HEK293 (cell line): Measurements from ENCODE around the gene C19orf53.

Source experiments
- CTCF ChIA-PET: fragments of 350-600 bp; formaldehyde crosslinking; extraction: SDS; loops from one replicate; lab custom pipeline; 2021; ENCODE audit warnings: antibody characterized with exemption; lab: Yijun Ruan, JAX
- POLR2A ChIA-PET: fragments of 300-600 bp; formaldehyde crosslinking; extraction: SDS; loops from one replicate; lab custom pipeline; 2020; ENCODE audit warnings: antibody characterized with exemption, inconsistent platforms; lab: Yijun Ruan, JAX
- H3K27ac ChIP-seq: fragments of 200-500 bp; sonication (Bioruptor generic); 2 replicates; pipeline ENCODE4 v1.5.1; 2014; ENCODE audit warnings: low read depth, low read length, control low read depth, inconsistent platforms; ENCODE audit errors: extremely low read depth
- H3K36me3 ChIP-seq, 2 experiments: fragments of 200-500 bp in 1 of 2; sonication (Bioruptor generic) in 1 of 2; 1 replicate in 1 of 2; 2 replicates in 1 of 2; pipeline ENCODE4 v1.5.1; 2014 to 2017; ENCODE audit warnings: inconsistent platforms in 2 of 2, low read length in 2 of 2; ENCODE audit not compliant: control insufficient read depth in 2 of 2, insufficient read depth in 1 of 2
- H3K4me1 ChIP-seq: fragments of 200-500 bp; sonication (Bioruptor generic); 2 replicates; pipeline ENCODE4 v1.5.1; 2014; ENCODE audit warnings: mild to moderate bottlenecking, low read length, inconsistent platforms; ENCODE audit not compliant: control insufficient read depth, insufficient read depth
- H3K4me3 ChIP-seq: 2 replicates; pipeline ENCODE4 v1.5.1; 2011; ENCODE audit warnings: low read depth, mild to moderate bottlenecking, control low read depth, low read length, moderate library complexity
- H3K9me3 ChIP-seq: fragments of 200-500 bp; sonication (Bioruptor generic); 2 replicates; pipeline ENCODE4 v1.5.1; 2014; ENCODE audit warnings: low read depth, low read length, inconsistent platforms; ENCODE audit not compliant: control insufficient read depth, insufficient read depth
- HOXA7 ChIP-seq: sonication (generic); formaldehyde crosslinking; IDR thresholded peaks from 2 replicates; pipeline ENCODE4 v1.8.1; 2022; ENCODE audit warnings: missing genetic modification reagents, borderline replicate concordance
- OSR2 ChIP-seq: fragments of 450-650 bp; formaldehyde crosslinking; IDR thresholded peaks from 2 replicates; pipeline ENCODE4 v1.5.1; 2016; ENCODE audit warnings: missing biosample characterization, missing genetic modification characterization
- OVOL3 ChIP-seq: fragments of 450-650 bp; formaldehyde crosslinking; IDR thresholded peaks from 2 replicates; pipeline ENCODE4 v1.5.1; 2016; ENCODE audit warnings: missing biosample characterization, missing genetic modification characterization
- SP7 ChIP-seq: fragments of 450-650 bp; formaldehyde crosslinking; IDR thresholded peaks from 2 replicates; pipeline ENCODE4 v1.5.1; 2016; ENCODE audit warnings: missing biosample characterization, missing genetic modification characterization
- YY1 ChIP-seq: fragments of 450-650 bp; formaldehyde crosslinking; IDR thresholded peaks from 2 replicates; pipeline ENCODE4 v1.5.1; 2018; ENCODE audit warnings: missing biosample characterization, missing genetic modification characterization
- ZNF112 ChIP-seq: fragments of 450-650 bp; formaldehyde crosslinking; IDR thresholded peaks from 2 replicates; pipeline ENCODE4 v1.5.0; 2017; ENCODE audit warnings: missing biosample characterization, missing genetic modification characterization
- ZNF148 ChIP-seq: fragments of 450-650 bp; formaldehyde crosslinking; IDR thresholded peaks from 2 replicates; pipeline ENCODE4 v1.5.0; 2017; ENCODE audit warnings: missing biosample characterization, missing genetic modification characterization, borderline replicate concordance
- ZNF239 ChIP-seq: fragments of 450-650 bp; formaldehyde crosslinking; IDR thresholded peaks from 2 replicates; pipeline ENCODE4 v1.5.1; 2016; ENCODE audit warnings: missing biosample characterization, missing genetic modification characterization
- ZNF248 ChIP-seq: fragments of 450-650 bp; formaldehyde crosslinking; IDR thresholded peaks from 2 replicates; pipeline ENCODE4 v1.5.1; 2017; ENCODE audit warnings: missing biosample characterization, missing genetic modification characterization
- ZNF354C ChIP-seq: fragments of 450-650 bp; formaldehyde crosslinking; IDR thresholded peaks from 2 replicates; pipeline ENCODE4 v1.5.1; 2016; ENCODE audit warnings: missing biosample characterization, missing genetic modification characterization, low read depth, borderline replicate concordance
- ZNF391 ChIP-seq: fragments of 450-650 bp; formaldehyde crosslinking; IDR thresholded peaks from 2 replicates; pipeline ENCODE4 v1.5.1; 2016; ENCODE audit warnings: low read depth, missing biosample characterization, missing genetic modification characterization, borderline replicate concordance
- ZNF518A ChIP-seq: fragments of 450-650 bp; formaldehyde crosslinking; conservative IDR thresholded peaks from 2 replicates; pipeline ENCODE4 v1.5.1; 2016; ENCODE audit warnings: low read depth, missing biosample characterization, missing genetic modification characterization
- ZNF548 ChIP-seq: fragments of 450-650 bp; formaldehyde crosslinking; IDR thresholded peaks from 2 replicates; pipeline ENCODE4 v1.5.1; 2016; ENCODE audit warnings: missing biosample characterization, missing genetic modification characterization
- ZNF600 ChIP-seq: fragments of 450-650 bp; formaldehyde crosslinking; IDR thresholded peaks from 2 replicates; pipeline ENCODE4 v1.5.1; 2016; ENCODE audit warnings: missing biosample characterization, missing genetic modification characterization
- ZNF747 ChIP-seq: fragments of 450-650 bp; formaldehyde crosslinking; IDR thresholded peaks from 2 replicates; pipeline ENCODE4 v1.5.1; 2016; ENCODE audit warnings: missing biosample characterization, missing genetic modification characterization
- ZNF777 ChIP-seq: fragments of 450-650 bp; formaldehyde crosslinking; IDR thresholded peaks from 2 replicates; pipeline ENCODE4 v1.5.1; 2017; ENCODE audit warnings: missing biosample characterization, missing genetic modification characterization, borderline replicate concordance
- ZNF791 ChIP-seq: fragments of 450-650 bp; formaldehyde crosslinking; IDR thresholded peaks from 2 replicates; pipeline ENCODE4 v1.5.1; 2016; ENCODE audit warnings: missing biosample characterization, missing genetic modification characterization
- ZXDB ChIP-seq: fragments of 450-650 bp; formaldehyde crosslinking; IDR thresholded peaks from 2 replicates; pipeline ENCODE4 v1.5.1; 2016; ENCODE audit warnings: missing biosample characterization, missing genetic modification characterization
- TF ChIP-seq, protein P1 (sequence below): fragments of 450-650 bp; formaldehyde crosslinking; IDR thresholded peaks from 2 replicates; pipeline ENCODE4 v1.5.1; 2016; ENCODE audit warnings: missing biosample characterization, missing genetic modification characterization

The C19orf53 gene

GRCh38 chr19:13803038-13803437, 28.8 kb downstream of the C19orf53 start:
- peaks cover 0 to 20% of the 10 kb centered on the region in 2 experiments; a peak in 2 of 3 replicates for H3K36me3 ChIP-seq
- no peak overlapping the region for H3K27ac ChIP-seq
- TF ChIP-seq ZNF777 (no peak), ZNF248 (no peak), HOXA7 (CRISPR knock-in tag) (no peak), OSR2 (no peak), ZNF112 (tag by site-specific recombination) (no peak), ZXDB (tag by site-specific recombination) (no peak), ZNF747 (tag by site-specific recombination) (no peak), ZNF791 (tag by site-specific recombination) (no peak), OVOL3 (tag by site-specific recombination) (no peak), SP7 (tag by site-specific recombination) (no peak), ZNF391 (tag by site-specific recombination) (no peak), ZNF600 (no peak), ZNF354C (tag by site-specific recombination) (no peak), ZNF239 (tag by site-specific recombination) (no peak), ZNF148 (tag by site-specific recombination) (no peak), ZNF518A (tag by site-specific recombination) (no peak), YY1 (no peak), ZNF548 (tag by site-specific recombination) (no peak)
- TF ChIP-seq, protein P1, sequence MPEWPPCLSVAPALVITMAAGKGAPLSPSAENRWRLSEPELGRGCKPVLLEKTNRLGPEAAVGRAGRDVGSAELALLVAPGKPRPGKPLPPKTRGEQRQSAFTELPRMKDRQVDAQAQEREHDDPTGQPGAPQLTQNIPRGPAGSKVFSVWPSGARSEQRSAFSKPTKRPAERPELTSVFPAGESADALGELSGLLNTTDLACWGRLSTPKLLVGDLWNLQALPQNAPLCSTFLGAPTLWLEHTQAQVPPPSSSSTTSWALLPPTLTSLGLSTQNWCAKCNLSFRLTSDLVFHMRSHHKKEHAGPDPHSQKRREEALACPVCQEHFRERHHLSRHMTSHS = no peak
- TF ChIP-seq, all 188 proteins: peak for 0
- Histone ChIP-seq H3K4me1 (no peaks in the 10 kb centered on the region), H3K9me3 (no peaks in the 10 kb centered on the region), H3K4me3 (no peak overlapping the region)
- CTCF ChIA-PET = no interaction called here
- POLR2A ChIA-PET = interaction anchor here (0.5 kb wide), 1 partner anchor 34 kb away, joined by 3 read pairs; no protein-coding TSS in a partner anchor
